Stimulated activated CD8-positive, alpha-beta memory T cell treated with anti-CD3 and anti-CD28 coated beads, Interleukin-15, amount 100 ng/mL, for 24 hours (primary cell): Measurements from ENCODE around the gene PCK2.

ENCODE experiments used
- DNase-seq: peaks from one replicate; pipeline ENCODE4 v3.0.0-alpha.2; 2020; ENCODE audit warnings: low read depth

PCK2 gene

DNA sequence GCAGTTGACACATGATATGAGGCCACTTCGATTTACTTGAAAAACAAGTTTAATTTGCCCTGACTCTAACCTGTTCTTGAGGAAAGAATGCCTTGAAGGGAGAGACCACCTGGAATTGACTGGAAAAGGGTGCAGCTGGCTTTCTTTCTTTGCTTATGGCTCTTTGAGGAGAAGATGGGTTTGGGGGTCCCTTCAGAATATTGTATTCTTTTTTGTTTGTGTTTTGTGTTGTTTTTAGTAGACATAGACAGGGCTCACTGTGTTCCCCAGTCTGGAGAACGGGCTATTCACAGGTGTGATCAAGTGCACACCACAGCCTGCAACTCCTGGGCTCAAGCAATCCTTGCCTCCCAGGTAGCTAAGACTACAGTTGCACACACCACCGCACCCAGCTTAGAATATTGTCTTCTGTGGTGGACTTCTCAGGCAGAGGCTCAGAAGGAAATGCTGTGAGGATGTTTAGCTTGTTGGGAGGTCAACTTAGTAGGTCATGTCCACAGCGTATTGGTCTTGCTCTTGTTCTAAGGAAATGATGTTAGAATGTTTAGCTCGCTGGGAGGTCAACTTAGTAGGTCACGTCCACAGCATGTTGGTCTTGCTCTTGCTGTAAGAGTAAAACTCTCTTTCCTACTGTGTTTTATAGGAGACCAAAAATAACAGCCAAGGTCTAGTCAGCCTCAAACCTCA is 22.2 kb downstream of the PCK2 start:
- no peak for DNase-seq

DNA sequence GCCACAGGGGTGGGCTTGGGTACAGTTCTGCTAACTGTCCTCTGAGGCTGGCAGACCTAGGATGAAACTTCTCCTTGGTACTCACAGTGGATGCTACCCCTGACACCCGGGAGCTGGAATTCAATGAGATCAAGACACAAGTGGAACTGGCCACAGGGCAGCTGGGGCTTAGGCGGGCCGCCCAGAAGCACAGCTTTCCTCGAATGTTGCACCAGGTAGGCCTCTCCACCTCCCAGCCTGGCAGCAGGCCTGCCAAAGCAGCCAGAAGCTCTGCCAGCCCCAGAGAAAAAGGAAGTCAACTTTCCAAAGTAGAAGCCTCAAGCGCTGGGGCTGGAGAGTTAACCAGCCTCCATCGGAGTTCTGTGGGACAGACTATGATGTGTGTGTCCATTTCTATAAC is 23.1 kb downstream of the PCK2 start:
- no peak for DNase-seq

DNA sequence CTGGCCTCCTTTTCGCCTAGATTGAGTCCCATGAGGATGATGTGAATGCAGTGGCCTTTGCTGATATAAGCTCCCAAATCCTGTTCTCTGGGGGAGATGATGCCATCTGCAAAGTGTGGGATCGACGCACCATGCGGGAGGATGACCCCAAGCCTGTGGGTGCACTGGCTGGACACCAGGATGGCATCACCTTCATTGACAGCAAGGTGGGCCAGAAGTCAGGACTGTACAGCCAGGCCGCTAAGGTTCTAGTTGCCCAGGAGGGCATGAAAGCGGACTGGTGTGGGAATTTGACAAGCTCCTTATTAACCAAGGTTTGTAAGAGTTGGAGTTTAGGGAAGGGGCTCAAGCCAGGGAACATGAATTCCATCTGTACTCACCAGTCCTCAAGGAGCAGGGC is 25.6 kb downstream of the PCK2 start:
- DNase-seq = no peak

DNA sequence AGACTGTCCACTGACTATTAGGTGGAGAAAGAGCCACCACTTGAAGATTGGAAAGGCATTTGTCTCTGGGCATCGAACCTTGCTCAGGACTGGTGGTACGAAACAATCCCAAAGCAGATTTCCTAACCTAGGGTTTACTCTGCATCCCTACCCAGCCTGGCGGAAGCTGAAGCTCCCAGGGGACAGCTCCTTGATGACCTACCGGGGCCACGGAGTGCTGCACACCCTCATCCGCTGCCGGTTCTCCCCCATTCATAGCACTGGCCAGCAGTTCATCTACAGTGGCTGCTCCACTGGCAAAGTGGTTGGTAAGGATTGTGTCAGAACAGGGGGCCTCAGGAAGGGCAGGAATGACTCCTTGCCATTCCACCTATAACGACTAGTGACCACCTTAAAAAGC is 27.1 kb downstream of the PCK2 start:
- DNase-seq = no peak

DNA sequence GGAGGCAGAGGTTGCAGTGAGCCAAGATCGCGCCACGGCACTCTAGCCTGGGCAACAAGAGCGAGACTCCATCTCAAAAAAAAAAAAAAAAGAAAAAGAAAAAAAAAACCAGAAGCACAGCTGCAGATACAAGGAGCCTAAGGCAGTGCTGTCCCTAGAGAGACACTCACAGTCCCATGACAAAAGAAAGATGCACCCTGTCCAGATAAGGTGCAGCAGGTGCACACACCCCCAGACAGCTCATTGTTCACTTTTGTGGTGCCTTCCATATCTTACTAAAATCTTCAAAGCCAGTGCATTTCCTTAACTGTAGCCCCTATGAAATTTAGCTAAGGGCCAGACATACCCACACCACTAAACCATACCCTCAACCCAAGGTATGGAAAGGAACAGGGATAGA is 28.3 kb downstream of the PCK2 start:
- no peak for DNase-seq

DNA sequence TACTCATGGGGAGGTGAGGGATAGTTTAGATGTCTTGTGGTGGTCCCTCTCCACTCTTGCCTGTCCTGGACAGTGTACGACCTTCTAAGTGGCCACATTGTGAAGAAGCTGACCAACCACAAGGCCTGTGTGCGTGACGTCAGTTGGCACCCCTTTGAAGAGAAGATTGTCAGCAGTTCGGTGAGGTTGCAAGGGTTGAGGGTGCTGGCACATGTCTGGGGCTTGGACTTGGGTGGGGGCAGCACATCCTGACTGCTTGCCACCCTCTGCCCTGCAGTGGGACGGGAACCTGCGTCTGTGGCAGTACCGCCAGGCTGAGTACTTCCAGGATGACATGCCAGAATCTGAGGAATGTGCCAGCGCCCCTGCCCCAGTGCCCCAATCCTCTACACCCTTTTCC is 28.8 kb downstream of the PCK2 start:
- no peak for DNase-seq

DNA sequence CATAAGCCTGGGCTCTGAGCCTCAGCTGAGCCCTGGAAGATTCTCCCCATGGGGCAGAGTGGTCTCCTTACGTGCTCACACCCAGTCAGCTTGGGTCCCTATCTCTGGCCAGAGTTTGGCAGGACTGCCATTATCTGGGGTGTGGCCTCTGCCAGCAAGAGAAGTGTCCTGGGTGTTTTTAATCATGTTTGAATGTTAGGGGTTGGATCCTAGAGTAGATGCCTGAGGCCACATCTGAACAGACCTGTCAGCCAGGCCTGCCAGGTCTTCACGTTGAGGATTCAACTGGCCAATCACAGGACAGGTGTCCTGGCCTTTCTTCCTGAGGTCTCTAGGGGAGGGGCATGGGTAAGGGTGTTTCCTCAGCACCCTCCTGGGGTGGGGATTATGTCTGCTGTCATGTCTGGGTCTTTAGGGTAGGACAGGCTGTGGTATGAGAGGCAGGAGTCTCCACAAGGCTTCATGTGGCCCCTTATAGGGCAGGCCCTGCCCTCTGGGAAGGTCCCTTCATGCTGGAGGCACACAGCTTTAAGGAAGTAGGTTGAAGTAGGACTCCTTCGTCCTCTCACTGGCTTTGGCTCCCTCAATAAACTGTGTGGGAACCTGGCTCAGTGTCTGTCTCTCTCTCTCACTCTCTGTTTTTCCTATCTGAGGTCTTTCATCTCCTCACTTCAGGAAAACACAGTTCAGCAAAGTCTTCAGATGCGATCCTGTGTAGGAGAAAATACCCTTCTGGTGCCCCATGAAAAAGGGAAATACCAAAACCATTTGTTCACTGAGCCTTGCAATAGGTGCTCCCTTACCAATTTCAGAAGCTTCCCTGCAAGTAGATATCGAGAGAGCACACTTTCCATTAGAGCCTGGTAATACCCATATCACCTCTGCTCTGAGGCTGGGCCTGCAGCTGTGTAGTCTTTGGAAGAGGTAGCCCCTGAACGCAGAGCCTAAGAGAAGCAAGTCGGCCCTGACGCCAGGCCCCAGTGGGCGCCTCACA is 29.6 kb downstream of the PCK2 start:
- DNase-seq = no peak

DNA sequence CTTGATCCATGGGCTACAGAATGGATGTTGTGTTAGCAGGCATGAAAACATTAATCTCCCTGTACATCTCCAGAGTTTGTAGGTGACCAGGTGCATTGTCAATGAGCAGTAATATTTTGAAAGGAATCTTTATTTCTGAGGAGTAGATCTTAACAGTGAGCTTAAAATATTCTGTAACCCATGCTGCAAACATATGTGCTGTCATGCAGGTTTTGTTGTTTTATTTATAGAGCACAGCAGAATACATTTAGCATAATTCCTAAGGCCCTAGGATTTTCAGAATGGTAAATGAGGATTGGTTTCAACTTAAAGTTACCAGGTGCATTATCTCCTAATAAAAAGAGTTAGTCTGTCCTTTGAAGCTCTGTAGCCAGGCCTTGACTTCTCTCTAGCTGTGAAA is 32.8 kb downstream of the PCK2 start:
- DNase-seq = no peak

DNA sequence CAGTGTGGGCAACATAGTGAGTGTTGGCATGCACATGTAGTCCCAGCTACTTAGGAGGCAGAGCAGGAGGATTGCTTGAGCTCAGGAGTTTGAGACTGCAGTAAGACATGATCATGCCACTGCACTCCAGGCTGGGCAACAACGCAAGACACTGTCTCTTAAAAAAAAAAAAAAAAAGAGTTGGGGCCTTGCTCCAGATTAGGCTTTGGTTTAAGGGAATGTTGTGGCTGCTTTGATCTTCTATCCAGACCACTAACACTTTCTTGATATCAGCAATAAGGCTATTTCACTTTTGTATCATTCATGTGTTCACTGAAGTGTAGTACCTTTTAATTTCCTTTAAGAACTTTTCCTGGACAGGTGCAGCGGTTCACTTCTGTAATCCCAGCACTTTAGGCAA is 33.6 kb downstream of the PCK2 start:
- no peak for DNase-seq

DNA sequence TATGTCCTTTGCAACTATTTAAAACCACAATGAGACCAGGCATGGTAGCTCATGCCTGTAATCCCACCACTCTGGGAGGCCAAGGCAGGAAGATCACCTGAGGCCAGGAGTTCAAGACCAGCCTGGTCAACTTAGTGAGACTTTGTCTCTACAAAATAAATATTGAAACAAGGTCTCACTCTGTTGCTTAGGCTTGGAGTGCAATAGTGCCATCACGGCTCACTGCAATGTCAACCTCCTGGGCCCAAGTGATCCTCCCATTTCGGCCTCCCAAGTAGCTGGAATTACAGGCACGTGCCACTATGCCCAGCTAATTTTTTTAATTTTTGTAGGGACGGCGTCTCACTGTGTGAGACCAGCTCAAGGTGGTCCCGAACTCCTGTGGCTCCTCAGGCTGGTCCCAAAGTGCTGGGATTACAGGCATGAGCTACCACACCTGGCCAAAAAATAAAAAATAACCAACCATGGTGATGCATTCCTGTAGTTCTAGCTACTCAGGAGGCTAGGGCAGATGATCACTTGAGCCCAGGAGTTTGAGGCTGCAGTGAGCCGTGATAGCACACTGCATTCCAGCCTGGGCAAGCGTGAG is 35.4 kb downstream of the PCK2 start:
- no peak for DNase-seq

DNA sequence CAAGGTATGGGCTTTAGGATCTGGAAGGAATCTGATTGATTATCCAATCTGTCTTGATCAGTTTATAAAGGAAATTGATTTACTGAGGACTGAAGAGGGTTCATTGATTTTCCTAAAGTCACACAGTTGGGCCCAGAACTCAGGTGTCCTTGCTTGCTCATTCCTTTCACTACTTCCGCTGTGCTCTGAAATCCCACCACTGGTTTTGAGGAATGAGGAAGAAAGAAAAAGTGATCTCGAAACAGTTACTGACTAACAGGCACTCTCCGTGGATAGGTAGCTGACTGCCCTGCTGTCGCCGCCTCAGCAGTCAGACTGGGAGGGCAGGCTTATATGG is 36.2 kb downstream of the PCK2 start, which contains the start of gene FITM1:
FITM1 (plus strand) TSS at position 280 of the 337 bp plus-strand sequence. CDS start 905 bp downstream, outside the sequence.
- no peak for DNase-seq

DNA sequence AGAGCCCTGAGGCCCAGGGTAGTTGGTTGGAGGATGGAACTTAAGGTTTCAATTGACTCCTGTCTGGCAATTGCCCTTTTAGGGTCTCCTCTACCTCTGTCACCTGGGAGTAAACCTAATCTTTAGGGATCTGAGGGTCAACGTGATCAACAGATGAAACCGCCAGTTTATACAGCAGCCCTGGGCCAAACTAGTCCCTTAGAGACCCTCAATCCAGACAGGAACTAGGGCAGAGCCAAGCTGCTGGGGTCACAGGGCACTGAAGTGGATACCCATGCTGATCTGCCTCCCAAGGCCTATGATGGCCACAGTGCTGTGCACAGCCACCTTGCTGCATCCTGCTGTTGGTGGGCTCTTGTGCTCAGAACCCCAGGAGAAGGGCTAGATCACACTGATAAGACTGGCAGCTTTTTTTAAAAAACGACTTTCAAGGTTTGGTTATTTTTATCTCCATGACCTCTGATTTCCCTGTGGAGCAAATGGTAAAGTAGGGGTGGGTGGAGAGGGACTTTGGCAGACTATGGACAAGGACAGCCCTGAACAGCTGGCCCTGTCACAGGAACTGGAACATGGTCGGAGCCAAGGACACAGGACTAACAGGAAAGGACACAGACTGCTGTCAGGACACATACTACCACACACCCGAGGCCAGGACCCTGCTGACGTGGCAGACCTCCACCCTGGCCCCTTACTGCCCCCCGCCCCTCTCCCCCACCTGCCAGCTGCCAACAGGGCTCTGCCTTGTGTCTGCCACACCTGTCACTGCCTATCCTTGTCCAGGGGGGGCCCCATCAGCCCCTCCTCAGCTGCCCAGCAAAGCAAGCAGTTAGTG is 36.8 kb downstream of the PCK2 start:
- no peak for DNase-seq

DNA sequence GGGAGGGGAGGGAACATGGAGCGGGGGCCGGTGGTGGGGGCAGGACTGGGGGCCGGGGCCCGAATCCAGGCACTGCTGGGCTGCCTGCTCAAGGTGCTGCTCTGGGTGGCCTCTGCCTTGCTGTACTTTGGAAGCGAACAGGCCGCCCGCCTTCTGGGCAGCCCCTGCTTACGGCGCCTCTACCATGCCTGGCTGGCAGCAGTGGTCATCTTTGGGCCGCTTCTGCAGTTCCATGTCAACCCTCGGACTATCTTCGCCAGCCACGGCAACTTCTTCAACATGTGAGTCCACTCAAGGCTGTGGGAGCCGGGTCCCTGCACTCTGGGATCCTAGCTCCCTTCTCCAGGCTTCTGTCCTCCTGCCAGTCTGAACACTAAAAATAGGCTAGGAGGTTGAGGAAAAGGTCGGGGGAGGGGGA is 37.4 kb downstream of the PCK2 start:
- DNase-seq = no peak

DNA sequence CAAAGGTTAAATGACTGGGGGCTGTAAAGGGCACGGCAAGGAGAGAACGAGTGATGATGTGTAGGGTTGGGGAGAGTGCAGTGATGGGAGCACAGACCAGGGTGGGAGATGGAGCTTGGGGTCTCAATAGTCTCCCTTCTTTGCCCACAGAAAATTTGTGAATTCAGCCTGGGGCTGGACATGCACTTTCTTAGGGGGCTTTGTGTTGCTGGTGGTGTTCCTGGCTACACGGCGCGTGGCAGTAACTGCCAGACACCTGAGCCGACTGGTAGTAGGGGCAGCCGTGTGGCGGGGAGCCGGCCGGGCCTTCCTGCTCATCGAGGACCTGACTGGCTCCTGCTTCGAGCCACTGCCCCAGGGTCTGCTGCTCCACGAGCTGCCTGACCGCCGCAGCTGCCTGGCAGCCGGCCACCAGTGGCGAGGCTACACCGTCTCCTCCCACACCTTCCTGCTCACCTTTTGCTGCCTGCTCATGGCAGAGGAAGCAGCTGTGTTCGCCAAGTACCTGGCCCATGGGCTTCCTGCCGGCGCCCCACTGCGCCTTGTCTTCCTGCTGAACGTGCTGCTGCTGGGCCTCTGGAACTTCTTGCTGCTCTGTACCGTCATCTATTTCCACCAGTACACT is 38.1 kb downstream of the PCK2 start:
- no peak for DNase-seq

DNA sequence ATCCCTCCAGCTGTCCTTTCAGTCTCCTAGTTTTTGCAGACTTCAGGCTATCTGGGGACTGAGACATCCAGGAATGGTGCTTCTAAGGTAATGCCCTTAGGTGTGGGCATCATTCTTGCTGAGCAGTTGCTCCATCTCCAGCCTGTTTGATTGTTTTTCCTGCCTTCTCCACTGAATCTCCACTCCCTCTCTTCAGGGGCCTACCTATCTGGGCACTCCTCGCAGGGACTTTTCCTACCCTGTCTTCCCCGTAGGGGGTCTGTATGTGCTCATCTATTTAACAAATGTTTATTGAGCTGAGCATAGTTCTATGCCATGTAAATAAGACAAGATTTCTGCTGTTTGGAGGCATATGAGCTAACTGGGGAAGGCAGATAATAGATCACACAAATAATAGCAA is 38.9 kb downstream of the PCK2 start:
- no peak for DNase-seq

DNA sequence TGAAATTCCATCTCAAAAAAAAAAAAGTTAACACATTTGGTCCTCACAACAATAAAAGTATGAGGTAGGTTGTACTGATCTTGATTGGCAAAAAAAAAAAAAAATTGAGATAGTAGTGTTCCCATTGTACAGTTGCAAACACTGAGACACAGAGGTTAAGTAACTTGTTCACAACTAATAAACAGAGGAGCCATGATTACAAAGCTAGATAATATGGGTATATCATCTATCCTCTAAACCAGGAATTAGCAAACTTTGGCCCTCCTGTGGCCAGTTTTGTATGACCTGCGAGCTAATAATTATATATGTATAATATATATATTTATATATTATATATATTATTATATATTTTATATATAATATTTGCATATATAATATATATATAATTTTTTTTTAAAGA is 39.6 kb downstream of the PCK2 start:
- no peak for DNase-seq

DNA sequence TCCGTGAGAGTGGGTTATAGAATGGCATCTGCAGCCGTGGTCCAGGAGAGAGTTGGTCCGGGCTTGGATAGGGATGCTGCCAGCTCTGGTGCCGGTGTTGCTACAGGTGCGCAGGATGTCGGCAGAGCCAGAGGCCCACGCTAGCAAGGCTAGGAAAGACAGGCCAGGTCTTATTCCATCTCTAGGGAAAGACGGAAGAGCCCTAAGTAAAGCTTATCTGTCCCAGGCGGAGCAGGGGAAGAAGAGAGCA is 41.4 kb downstream of the PCK2 start:
- DNase-seq = no peak

DNA sequence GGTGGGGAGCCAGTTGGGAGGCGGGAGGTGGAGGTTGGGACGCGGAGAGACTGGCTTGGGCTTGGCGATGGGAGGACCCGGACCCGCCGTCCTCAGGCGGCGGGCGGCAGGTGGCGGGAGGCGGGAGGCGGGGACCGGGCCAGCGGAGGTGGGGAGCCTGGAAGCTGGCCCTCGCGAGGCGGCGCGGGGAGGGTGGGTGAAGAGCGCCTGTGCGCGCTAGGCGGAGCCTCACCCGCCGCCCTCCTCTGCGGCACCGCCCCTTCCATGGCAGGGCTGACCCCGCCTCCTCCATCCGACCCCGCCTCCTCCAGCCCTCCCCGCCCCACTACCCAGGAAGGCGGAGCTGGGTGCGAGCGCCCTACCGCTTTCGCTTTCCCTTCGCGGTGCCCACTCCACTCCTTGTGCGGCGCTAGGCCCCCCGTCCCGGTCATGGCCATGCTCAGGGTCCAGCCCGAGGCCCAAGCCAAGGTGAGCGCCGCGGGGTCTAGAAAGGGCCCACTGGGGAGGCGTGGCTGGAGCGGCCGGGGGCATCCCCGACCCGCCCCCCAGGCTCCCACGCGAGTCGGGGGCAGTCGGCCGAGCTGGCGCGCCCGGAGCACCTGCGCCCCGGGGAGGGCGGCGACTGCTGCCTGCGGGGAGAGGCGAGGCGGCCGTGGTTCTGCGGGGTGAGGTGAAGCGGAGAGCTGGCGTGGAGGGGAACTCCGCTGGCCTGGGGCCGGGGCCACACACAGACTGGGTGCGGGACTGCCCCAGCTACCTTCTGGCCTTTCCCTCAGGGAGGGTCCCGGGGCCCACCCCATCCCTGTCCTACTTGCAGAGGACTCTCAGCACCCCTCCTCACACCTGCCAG is 41.9 kb downstream of the PCK2 start, which contains the start of gene PSME1:
PSME1 (plus strand) TSS at position 361 of the 850 bp plus-strand sequence; CDS start at position 430, 69 bp downstream.
- peak; percentile 86 for DNase-seq

DNA sequence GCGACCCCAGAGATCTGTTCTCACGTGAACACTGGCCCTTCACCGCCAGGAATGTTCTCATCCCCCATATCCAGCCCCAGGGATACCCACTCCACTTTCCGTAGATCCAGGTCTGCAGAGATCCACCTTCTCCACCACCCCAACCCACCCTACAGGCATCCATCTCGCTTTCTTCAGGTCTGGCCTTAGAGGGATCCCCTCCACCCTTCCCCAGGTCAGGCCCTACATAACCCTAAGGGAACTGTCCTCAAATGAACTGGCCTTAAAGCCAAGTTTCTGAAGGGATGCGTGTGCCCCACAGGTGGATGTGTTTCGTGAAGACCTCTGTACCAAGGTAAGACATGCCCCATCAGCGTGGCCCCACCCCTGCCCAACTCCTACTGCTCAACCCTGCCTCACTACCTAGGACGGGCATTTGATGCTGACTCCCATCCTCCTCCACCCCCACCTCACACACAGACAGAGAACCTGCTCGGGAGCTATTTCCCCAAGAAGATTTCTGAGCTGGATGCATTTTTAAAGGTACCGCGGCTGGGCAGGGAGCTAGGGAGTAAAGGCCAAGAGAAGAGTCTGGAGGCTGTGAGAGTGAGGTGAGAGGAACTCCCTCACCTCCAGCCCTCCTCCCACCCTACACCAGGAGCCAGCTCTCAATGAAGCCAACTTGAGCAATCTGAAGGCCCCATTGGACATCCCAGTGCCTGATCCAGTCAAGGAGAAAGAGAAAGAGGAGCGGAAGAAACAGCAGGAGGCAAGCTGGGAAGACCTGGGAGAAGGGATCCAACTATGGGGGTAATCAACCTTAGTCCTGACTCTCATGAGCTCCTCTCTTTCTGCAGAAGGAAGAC is 42.8 kb downstream of the PCK2 start:
- no peak for DNase-seq
